HCT116 (cell line): ENCODE data around the gene XPC. TPM values are rescaled to one million over a fixed set of nuclear protein-coding genes. Genes with fewer than 3 reads are reported as not detected.

Experiments used
- ATAC-seq: fragments of 200-7000 bp; cut with Tn5 transposase; 2 replicates; pipeline ENCODE4 v1.9.1; 2020; ENCODE audit warnings: mild to moderate bottlenecking, moderate library complexity
- BruUV-seq: library from RNA; stranded (reverse); fragments of 400-500 nt; replicated peaks from 2 replicates; lab custom pipeline; 2021; lab: Mats Ljungman, UMichigan
- CTCF ChIA-PET: fragments of 300-600 bp; sonication (Branson Sonifier 250); formaldehyde crosslinking; loops from one replicate; lab custom pipeline; 2021; ENCODE audit warnings: antibody characterized with exemption; lab: Charles Lee
- POLR2A ChIA-PET: fragments of 300-600, 350-600 bp; sonication (Branson Sonifier 250); formaldehyde crosslinking; loops from one replicate; lab custom pipeline; 2021; ENCODE audit warnings: antibody characterized with exemption; lab: Charles Lee
- RAD21 ChIA-PET, 2 experiments: fragments of 300-600 bp; sonication (Branson Sonifier 250); formaldehyde crosslinking; loops; one replicate each; lab custom pipeline; 2023; ENCODE audit warnings: low total read pairs in 2 of 2; ENCODE audit not compliant: uncharacterized antibody in 2 of 2, unreplicated experiment in 2 of 2, low non-redundant PET in 1 of 2; lab: Charles Lee
- DNase-seq: peaks from one replicate; pipeline ENCODE4 v3.0.0-alpha.2; 2010; ENCODE audit warnings: low read depth, low spot score
- H2AFZ ChIP-seq: fragments of 200-600 bp; shearing (Covaris generic), sonication (generic); 2 replicates; pipeline ENCODE4 v1.6.1; 2017; ENCODE audit warnings: low read depth, mixed run types, mixed read lengths, antibody characterized with exemption, low read length; ENCODE audit not compliant: poor library complexity, severe bottlenecking
- H3K27ac ChIP-seq: 2 replicates; pipeline ENCODE4 v1.5.1; 2012; ENCODE audit warnings: low read depth, low read length
- H3K27me3 ChIP-seq: fragments of 200-600 bp; sonication (generic); 2 replicates; pipeline ENCODE4 v1.6.1; 2016; ENCODE audit warnings: mixed run types, low read length, mixed read lengths; ENCODE audit not compliant: insufficient read depth
- H3K36me3 ChIP-seq, 2 experiments: fragments of 200-500 bp in 1 of 2; fragments of 200-600 bp in 1 of 2; sonication (Bioruptor generic) in 1 of 2; sonication (generic) in 1 of 2; 2 replicates each; pipeline versions ENCODE4 v1.5.1 to v1.6.1; 2014 to 2016; ENCODE audit warnings: low read length in 2 of 2, inconsistent platforms in 1 of 2, mixed read lengths in 1 of 2, mixed run types in 1 of 2; ENCODE audit not compliant: insufficient read depth in 2 of 2, control insufficient read depth in 1 of 2
- H3K4me1 ChIP-seq, 2 experiments: fragments of 200-600 bp in 1 of 2; sonication (generic) in 1 of 2; 2 replicates each; pipeline versions ENCODE4 v1.5.1 to v1.6.1; 2012 to 2017; ENCODE audit warnings: low read length in 2 of 2, inconsistent platforms in 1 of 2, mild to moderate bottlenecking in 1 of 2, mixed read lengths in 1 of 2, mixed run types in 1 of 2, moderate library complexity in 1 of 2; ENCODE audit not compliant: insufficient read depth in 2 of 2, control insufficient read depth in 1 of 2
- H3K4me2 ChIP-seq: fragments of 200-600 bp; sonication (generic); 2 replicates; pipeline ENCODE4 v1.6.1; 2017; ENCODE audit warnings: mixed run types, low read length, mixed read lengths
- H3K4me3 ChIP-seq, 2 experiments: fragments of 200-600 bp in 1 of 2; sonication (generic) in 1 of 2; replicated peaks in 1 of 2; 2 replicates each; pipeline ENCODE4 v1.5.1; 2011 to 2016; ENCODE audit warnings: low read length in 2 of 2, control low read depth in 1 of 2, low read depth in 1 of 2, mild to moderate bottlenecking in 1 of 2, mixed read lengths in 1 of 2, mixed run types in 1 of 2
- H3K79me2 ChIP-seq: fragments of 200-600 bp; sonication (generic); 2 replicates; pipeline ENCODE4 v1.6.1; 2017; ENCODE audit warnings: mild to moderate bottlenecking, mixed run types, low read length, moderate library complexity, mixed read lengths; ENCODE audit not compliant: insufficient read depth
- H3K9ac ChIP-seq: fragments of 200-600 bp; sonication (generic); 2 replicates; pipeline ENCODE4 v1.6.1; 2016; ENCODE audit warnings: low read length, mixed read lengths
- H3K9me2 ChIP-seq: fragments of 200-600 bp; sonication (generic), shearing (Covaris generic); 2 replicates; pipeline ENCODE4 v1.6.1; 2017; ENCODE audit warnings: mixed run types, mild to moderate bottlenecking, moderate library complexity; ENCODE audit not compliant: insufficient read depth
- H3K9me3 ChIP-seq, 2 experiments: fragments of 200-500 bp in 1 of 2; fragments of 200-600 bp in 1 of 2; sonication (Bioruptor generic) in 1 of 2; sonication (generic) in 1 of 2; 2 replicates each; pipeline ENCODE4 v1.6.1; 2014 to 2017; ENCODE audit warnings: low read length in 2 of 2, mixed read lengths in 2 of 2, inconsistent platforms in 1 of 2, low read depth in 1 of 2, mild to moderate bottlenecking in 1 of 2, mixed run types in 1 of 2, moderate library complexity in 1 of 2; ENCODE audit not compliant: control insufficient read depth in 1 of 2, insufficient read depth in 1 of 2
- H4K20me1 ChIP-seq: fragments of 200-600 bp; sonication (generic), shearing (Covaris generic); 2 replicates; pipeline ENCODE4 v1.6.1; 2017; ENCODE audit warnings: mixed run types, mild to moderate bottlenecking, moderate library complexity; ENCODE audit not compliant: insufficient read depth
- CBX3 ChIP-seq: IDR thresholded peaks from 2 replicates; pipeline ENCODE4 v1.6.1; 2012; ENCODE audit warnings: low read depth
- CEBPB ChIP-seq: IDR thresholded peaks from 2 replicates; pipeline ENCODE4 v1.6.1; 2012; ENCODE audit warnings: low read depth
- EGR1 ChIP-seq: IDR thresholded peaks from 2 replicates; pipeline ENCODE4 v1.6.1; 2012; ENCODE audit warnings: low read depth
- ELF1 ChIP-seq: IDR thresholded peaks from 2 replicates; pipeline ENCODE4 v1.6.1; 2012; ENCODE audit warnings: low read depth, borderline replicate concordance
- EZH2 ChIP-seq: fragments of 200-600 bp; sonication (generic); IDR thresholded peaks from 2 replicates; pipeline ENCODE4 v1.6.1; 2017; ENCODE audit warnings: antibody characterized with exemption, mixed run types
- EZH2phosphoT487 ChIP-seq: fragments of 200-600 bp; IDR thresholded peaks from 2 replicates; pipeline ENCODE4 v1.6.1; 2018; ENCODE audit warnings: antibody characterized with exemption, borderline replicate concordance
- FOSL1 ChIP-seq: IDR thresholded peaks from 2 replicates; pipeline ENCODE4 v1.6.1; 2012; ENCODE audit warnings: low read depth
- POLR2A ChIP-seq: IDR thresholded peaks from 2 replicates; pipeline ENCODE4 v1.7.0; 2011; ENCODE audit warnings: borderline replicate concordance; ENCODE audit not compliant: insufficient read depth, insufficient read length; ENCODE audit errors: extremely low read depth
- POLR2AphosphoS5 ChIP-seq: IDR thresholded peaks from 2 replicates; pipeline ENCODE4 v1.6.1; 2011; ENCODE audit warnings: mild to moderate bottlenecking, low read depth, low read length, moderate library complexity
- SRF ChIP-seq: IDR thresholded peaks from 2 replicates; pipeline ENCODE4 v1.6.1; 2012; ENCODE audit warnings: low read depth
- YY1 ChIP-seq: IDR thresholded peaks from 2 replicates; pipeline ENCODE4 v1.6.1; 2011; ENCODE audit warnings: low read length, low read depth, moderate library complexity, mild to moderate bottlenecking; ENCODE audit not compliant: insufficient replicate concordance; ENCODE audit errors: extremely low read depth
- ZFX ChIP-seq: fragments of 450-650 bp; IDR thresholded peaks from 2 replicates; pipeline ENCODE4 v1.6.1; 2017
- ZNF274 ChIP-seq: fragments of 200-500 bp; sonication (Bioruptor generic); IDR thresholded peaks from 2 replicates; pipeline ENCODE4 v1.6.1; 2014; ENCODE audit warnings: mild to moderate bottlenecking, low read depth, low read length, inconsistent platforms
- intact Hi-C: fragments of 100-400 bp; cut with micrococcal nuclease; formaldehyde crosslinking; loops from 2 replicates; pipeline ENCODE4 v1.10.0; 2022
- total RNA-seq: library from RNA; stranded (reverse); gene quantifications from one replicate; pipeline ENCODE4 v1.2.1, GENCODE V29; 2021; ENCODE audit not compliant: unreplicated experiment
- TF ChIP-seq, protein P1 (sequence below): IDR thresholded peaks from 2 replicates; pipeline ENCODE4 v1.6.1; 2012
- TF ChIP-seq, protein P2 (sequence below), 3 experiments: fragments of 200-600 bp in 1 of 3; sonication (generic) in 1 of 3; IDR thresholded peaks in 2 of 3; conservative IDR thresholded peaks in 1 of 3; 2 replicates each; pipeline ENCODE4 v1.5.1; 2012 to 2017; ENCODE audit warnings: low read depth in 2 of 3, low read length in 2 of 3, antibody characterized with exemption in 1 of 3, borderline replicate concordance in 1 of 3, control low read depth in 1 of 3, mild to moderate bottlenecking in 1 of 3, mixed read lengths in 1 of 3, mixed run types in 1 of 3, moderate library complexity in 1 of 3; ENCODE audit not compliant: insufficient read depth in 1 of 3
- TF ChIP-seq, protein P3 (sequence below): IDR thresholded peaks from 2 replicates; pipeline ENCODE4 v1.6.1; 2012

XPC gene
- total RNA-seq, 1 experiment from 2014 or later, result 29.5 TPM

DNA sequence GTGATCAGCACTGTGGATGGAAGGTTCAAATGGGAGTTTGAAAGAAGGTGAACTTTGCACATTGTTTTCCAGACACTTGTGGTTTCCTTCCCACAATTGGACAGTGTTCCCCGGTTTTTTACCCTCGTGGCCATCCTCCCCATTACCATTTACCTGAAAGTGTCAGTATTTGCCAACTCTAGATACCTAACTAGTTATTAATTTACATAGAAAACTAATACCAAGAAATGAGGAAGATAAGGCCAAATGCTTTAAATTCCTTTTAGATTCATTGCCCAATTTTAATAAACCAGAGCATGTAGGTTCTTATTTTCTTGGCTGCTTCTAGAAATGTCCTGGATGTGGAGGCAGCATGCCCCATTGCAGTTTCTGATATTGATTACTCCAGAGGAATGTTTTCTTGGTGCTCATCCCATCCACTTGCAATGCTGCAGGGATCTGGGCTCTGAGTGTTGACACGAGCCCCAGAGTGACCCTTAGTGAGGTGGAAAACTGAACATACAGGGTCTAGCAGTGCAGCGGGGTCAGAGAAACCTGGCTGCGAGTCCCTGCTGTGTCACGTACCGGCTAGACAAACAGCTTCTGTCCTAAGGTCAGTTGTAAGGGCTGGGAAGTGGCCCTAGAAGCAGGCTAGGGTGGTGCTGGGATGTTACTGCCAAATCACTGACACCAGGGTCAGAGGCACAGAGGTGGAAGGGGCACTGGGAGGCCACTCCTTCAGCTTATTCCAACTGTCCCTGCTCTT, 23.7 kb upstream of the XPC start:
- Histone ChIP-seq H3K4me3 (no peak overlapping the region), H3K79me2 (no peaks in the 10 kb centered on the region; the same call in 1 of the 2 replicates), H3K4me2 (no peak overlapping the region), H3K9me3 (no peaks in the 10 kb centered on the region), H3K27me3 (no peaks in the 10 kb centered on the region), H3K4me1 (no peaks in the 10 kb centered on the region), H3K36me3 (peaks cover 0 to 5% of the 10 kb centered on the region in 2 experiments; a peak in 2 of 4 replicates), H3K9ac (no peak overlapping the region), H3K9me2 (no peaks in the 10 kb centered on the region), H4K20me1 (no peaks in the 10 kb centered on the region), H2AFZ (no peak overlapping the region), H3K27ac (no peak overlapping the region)
- intact Hi-C loops, result loop anchor here (2.0 to 10.0 kb wide), 3 partner anchors 259 to 723 kb away; no protein-coding TSS in a partner anchor
- BruUV-seq, result no TSS peak
- ATAC-seq, result no peak
- no peak for DNase-seq
- ChIA-PET CTCF (no interaction called here), POLR2A (interaction anchor here (1.5 kb wide), 1 partner anchor 24 kb away, joined by 4 read pairs; the partner anchor contains the start of genes LSM3 and XPC), RAD21 (no interaction called here)
- TF ChIP-seq FOSL1, result no peak
- no peak for TF ChIP-seq ZFX
- TF ChIP-seq, protein P1, sequence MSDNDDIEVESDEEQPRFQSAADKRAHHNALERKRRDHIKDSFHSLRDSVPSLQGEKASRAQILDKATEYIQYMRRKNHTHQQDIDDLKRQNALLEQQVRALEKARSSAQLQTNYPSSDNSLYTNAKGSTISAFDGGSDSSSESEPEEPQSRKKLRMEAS, result no peak
- TF ChIP-seq EZH2, result no peak
- no peak for TF ChIP-seq CEBPB

DNA sequence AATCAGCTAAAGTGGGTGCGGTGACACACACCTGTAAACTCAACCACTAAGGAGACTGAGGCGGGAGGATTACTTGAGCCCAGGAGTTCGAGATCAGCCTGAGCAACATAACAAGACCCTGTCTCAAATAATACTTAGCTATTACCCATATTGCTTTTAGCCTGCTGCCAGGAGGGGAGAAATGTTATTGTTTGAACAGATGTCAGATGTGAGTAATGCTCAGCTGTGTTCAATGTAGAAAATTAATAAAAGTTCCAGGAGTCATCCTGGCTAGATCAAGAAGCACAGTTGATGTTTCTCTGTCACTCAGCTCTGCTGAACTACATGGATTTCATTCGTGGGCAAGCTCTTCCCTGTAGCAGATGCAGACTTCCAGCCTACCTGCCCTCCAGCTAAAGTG, 22.4 kb upstream of the XPC start:
- Histone ChIP-seq H3K79me2 (no peaks in the 10 kb centered on the region; the same call in none of the 2 replicates), H3K27me3 (no peaks in the 10 kb centered on the region), H3K27ac (no peak overlapping the region), H3K4me1 (no peaks in the 10 kb centered on the region), H3K9ac (no peak overlapping the region), H4K20me1 (no peaks in the 10 kb centered on the region), H3K4me3 (no peak overlapping the region), H3K36me3 (peaks cover 0 to 5% of the 10 kb centered on the region in 2 experiments; a peak in 2 of 4 replicates), H3K9me3 (no peaks in the 10 kb centered on the region), H3K9me2 (no peaks in the 10 kb centered on the region), H3K4me2 (no peak overlapping the region)
- no peak for ATAC-seq
- ChIA-PET RAD21 (no interaction called here), POLR2A (interaction anchor here (0.6 to 1.5 kb wide), 2 partner anchors 16 to 22 kb away, joined by 3 to 4 read pairs; partner anchors contain the start of genes LSM3 and XPC)
- no peak for TF ChIP-seq EGR1
- no peak for TF ChIP-seq EZH2
- no peak for TF ChIP-seq ELF1
- TF ChIP-seq EZH2phosphoT487, result no peak
- no peak for TF ChIP-seq POLR2A
- no peak for TF ChIP-seq SRF
- TF ChIP-seq, protein P1, result no peak
- TF ChIP-seq, protein P2, sequence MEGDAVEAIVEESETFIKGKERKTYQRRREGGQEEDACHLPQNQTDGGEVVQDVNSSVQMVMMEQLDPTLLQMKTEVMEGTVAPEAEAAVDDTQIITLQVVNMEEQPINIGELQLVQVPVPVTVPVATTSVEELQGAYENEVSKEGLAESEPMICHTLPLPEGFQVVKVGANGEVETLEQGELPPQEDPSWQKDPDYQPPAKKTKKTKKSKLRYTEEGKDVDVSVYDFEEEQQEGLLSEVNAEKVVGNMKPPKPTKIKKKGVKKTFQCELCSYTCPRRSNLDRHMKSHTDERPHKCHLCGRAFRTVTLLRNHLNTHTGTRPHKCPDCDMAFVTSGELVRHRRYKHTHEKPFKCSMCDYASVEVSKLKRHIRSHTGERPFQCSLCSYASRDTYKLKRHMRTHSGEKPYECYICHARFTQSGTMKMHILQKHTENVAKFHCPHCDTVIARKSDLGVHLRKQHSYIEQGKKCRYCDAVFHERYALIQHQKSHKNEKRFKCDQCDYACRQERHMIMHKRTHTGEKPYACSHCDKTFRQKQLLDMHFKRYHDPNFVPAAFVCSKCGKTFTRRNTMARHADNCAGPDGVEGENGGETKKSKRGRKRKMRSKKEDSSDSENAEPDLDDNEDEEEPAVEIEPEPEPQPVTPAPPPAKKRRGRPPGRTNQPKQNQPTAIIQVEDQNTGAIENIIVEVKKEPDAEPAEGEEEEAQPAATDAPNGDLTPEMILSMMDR (IDR thresholded peaks at IDR 0.05 in 2 of 3, conservative IDR thresholded peaks at IDR 0.05 in 1 of 3; ENCODE audit: borderline replicate concordance in 1 of 3, insufficient read depth in 1 of 3, low read depth in 2 of 3, low read length in 2 of 3), result no peak
- TF ChIP-seq YY1, result no peak
- TF ChIP-seq, protein P3, sequence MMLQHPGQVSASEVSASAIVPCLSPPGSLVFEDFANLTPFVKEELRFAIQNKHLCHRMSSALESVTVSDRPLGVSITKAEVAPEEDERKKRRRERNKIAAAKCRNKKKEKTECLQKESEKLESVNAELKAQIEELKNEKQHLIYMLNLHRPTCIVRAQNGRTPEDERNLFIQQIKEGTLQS, result no peak
- TF ChIP-seq FOSL1, result no peak
- no peak for TF ChIP-seq CEBPB
- no peak for TF ChIP-seq ZFX
- no peak for TF ChIP-seq CBX3
- no peak for TF ChIP-seq POLR2AphosphoS5
- TF ChIP-seq ZNF274, result no peak
- TF ChIP-seq, all 23 proteins: peak for 0
- intact Hi-C loops, result loop anchor here (10.0 kb wide), 1 partner anchor 724 kb away; no protein-coding TSS in a partner anchor
- no TSS peak for BruUV-seq
- CTCF ChIA-PET, result interaction anchor here (0.5 to 1.1 kb wide), 3 partner anchors 9 to 304 kb away, joined by 3 to 4 read pairs (median 3); no protein-coding TSS in a partner anchor
- no peak overlapping the region for H2AFZ ChIP-seq
- DNase-seq, result no peak
